ENCODE results near the gene TMEM63B.
A peak's percentile ranks its signal among the peaks of the same experiment; 100 is the strongest.
"Not testable (repeated sequence)": the region's sequence is repeated elsewhere in the genome, so short reads cannot be mapped to it uniquely, and the experiment has no call there.

Gene TMEM63B

DNA sequence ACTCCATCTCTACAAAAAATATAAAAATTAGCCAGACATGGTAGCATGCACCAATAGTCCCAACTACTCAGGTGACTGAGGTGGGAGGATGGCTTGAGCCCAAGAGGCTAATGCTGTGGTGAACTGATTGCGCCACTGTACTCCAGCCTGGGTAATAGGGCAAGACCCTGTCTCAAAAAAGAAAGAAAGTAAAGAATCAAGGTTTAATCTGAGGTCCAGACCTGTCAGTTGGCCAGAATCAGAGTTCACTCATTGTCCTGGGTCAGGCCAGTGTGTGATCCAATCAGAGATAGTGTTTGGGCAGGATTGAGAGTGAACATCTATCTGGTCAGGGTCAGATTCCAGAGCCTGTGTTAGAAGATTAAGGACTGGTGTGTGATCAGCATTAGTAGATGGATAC is 15.5 kb downstream of the TMEM63B start:
- DNase-seq (ENCODE audit: low spot score), result no peak
- no peak for FAIRE-seq

DNA sequence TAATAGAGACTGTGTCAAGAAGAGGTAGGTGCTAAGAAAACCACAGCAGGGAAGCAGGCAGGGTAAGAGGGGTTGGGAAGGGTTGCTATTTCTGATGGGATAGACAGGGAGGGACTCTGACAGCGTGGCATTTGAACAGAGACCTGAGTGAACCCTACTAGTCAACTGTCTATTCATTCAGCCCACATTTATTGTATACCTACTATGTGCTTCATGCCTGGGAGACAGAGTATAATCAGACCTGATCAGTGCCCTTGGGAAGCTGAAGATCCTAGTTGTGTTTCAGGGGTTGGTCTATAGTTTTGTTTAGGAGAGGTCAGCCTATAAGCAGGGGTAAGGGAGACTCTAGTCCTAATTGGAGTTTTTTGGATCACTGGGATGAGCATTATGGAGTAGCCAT is 16.4 kb downstream of the TMEM63B start:
- DNase-seq (ENCODE audit: low spot score), result no peak

DNA sequence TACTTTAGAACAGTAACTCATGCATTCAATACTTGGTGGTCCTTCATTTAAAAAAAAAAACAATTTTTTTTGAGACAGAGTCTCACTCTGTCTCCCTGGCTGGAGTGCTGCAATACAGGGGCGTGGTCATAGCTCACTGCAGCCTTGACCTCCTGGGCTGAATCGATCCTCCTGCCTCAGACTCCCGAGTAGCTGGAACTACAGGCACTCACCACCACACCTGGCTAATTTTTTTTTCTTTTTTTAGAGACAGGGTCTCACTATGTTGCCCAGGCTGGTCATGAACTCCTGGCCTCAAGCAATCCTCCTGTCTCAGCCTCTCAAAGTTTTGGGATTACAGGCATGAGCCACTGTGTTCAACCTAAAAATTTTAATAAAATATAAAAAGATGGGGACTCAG is 17.2 kb downstream of the TMEM63B start:
- not testable (repeated sequence) for FAIRE-seq; DNase-seq (ENCODE audit: low spot score)

More for the DNA sequence above, 16.4 kb downstream of the TMEM63B start:
- FAIRE-seq, result no peak

DNA sequence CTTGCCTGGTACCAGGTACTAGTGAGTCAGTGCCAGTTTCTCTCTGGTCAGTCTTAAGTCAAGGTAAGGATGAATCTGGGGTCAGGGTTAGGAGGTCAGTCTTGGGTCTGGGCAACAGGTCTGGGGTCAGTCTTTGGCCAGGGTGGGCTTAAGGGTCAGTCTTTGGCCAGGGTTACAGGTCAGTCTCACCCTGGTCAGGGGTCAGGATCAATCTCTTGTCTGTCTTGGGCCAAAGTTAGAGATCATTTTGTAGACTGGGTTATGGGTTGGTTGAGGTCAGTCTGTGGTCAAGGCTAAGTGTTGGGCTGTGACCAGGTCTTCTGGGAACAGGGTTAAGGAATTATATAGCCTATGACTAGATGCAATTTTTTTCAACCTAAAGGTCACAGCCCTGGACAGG is 18.5 kb downstream of the TMEM63B start:
- DNase-seq (ENCODE audit: low spot score), result no peak
- no peak for FAIRE-seq

DNA sequence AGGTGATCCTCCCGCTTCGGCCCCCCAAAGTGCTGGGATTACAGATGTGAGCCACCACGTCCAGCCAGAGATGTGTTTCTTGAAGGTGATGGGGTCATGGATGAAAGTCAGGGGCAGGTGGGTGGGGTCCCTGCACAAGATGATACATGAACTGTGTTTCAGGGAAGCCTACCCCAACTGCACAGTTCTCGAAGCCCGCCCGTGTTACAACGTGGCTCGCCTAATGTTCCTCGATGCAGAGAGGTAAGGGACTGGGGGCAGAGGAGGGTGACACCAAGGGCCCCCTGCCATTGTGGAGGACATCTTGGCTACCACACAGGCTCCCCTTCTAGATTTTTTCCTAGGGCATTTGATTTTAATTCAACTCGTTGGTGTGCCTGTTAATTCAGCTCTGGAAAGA is 19.3 kb downstream of the TMEM63B start:
- FAIRE-seq (no peak), DNase-seq (ENCODE audit: low spot score) (no peak)

DNA sequence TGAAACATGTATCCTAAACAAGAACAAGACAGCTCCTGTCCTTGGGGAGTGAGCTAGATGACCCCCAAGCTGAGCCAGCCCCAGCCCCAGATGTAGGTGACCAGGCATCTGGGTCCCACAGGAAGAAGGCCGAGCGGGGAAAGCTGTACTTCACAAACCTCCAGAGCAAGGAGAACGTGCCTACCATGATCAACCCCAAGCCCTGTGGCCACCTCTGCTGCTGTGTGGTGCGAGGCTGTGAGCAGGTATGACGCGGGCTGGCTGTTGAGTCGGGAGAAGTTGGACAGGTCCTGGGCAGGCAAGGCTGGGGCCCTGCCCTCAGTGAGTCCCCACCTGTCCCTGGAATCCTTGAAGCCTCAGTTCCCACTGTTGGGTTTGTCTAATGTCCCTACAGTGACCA is 19.9 kb downstream of the TMEM63B start:
- no peak for FAIRE-seq
- DNase-seq (ENCODE audit: low spot score), result no peak

DNA sequence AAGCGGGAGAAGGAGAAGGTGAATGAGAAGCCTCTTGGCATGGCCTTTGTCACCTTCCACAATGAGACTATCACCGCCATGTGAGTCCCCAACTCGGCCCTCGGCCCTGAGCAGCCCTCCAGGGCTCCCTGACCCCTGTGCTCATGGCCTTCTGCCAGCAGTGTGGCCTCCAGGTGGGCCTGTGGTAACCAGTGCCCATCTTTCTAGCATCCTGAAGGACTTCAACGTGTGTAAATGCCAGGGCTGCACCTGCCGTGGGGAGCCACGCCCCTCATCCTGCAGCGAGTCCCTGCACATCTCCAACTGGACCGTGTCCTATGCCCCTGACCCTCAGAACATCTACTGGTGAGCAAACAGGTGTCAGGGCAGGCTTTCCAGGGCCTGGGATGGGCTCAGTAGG is 21.0 kb downstream of the TMEM63B start:
- DNase-seq (ENCODE audit: low spot score) (no peak), FAIRE-seq (no peak)

DNA sequence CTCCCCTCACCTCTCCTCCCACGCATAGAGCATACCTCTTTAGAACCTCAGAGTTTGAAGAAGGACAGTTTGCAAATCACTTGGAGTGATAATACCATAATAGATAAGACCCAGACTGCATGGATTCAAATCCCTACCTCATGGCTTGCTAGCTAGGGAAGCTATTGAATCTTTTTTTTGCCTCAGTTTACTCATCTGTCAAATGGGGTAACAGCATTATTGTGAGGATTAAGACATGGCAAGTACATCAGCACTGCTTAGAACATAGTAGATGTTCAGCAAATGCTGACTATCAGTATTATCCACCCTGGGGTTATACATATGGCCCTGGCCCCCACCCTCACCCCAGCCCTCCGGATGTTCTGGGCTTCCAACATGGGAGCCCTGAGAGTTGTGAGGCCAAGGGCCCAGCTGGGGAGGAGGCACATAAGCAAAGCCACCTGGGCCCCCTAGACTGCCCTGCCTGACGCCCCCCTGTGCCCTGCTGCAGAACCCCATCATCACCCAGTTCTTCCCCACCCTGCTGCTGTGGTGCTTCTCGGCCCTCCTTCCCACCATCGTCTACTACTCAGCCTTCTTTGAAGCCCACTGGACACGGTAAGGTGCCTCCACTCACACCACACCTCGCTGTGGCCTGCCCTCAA is 22.1 kb downstream of the TMEM63B start:
- DNase-seq (ENCODE audit: low spot score) (no peak), FAIRE-seq (no peak)

DNA sequence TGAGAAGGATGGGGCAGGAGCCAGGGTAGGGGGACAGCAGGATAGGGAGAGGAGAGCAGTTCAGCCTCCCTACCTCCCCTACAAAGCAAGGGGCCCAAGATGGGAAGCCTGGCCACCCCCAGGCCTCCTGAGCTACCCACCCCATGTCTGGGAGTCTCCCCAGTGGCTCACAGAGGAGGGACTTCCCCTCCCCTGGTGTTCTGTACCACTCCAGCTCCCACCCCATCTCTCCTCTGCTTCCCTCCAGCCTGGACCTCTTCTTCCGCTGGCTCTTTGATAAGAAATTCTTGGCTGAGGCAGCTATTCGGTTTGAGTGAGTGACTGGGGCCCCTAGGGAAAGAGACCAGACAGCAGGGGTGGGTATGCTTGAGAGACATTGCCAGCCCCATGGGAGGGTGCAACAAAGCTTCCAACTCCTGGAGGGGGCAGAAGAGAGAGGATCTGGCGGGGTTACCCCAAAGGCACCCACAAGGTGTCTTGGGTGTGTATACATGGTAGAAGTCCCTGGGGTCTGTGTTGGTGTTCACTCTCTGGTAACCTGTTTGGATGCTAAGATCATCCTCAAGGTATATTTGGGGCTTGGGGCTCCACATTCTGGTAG is 23.1 kb downstream of the TMEM63B start:
- no peak for FAIRE-seq
- no peak for DNase-seq (ENCODE audit: low spot score)

DNA sequence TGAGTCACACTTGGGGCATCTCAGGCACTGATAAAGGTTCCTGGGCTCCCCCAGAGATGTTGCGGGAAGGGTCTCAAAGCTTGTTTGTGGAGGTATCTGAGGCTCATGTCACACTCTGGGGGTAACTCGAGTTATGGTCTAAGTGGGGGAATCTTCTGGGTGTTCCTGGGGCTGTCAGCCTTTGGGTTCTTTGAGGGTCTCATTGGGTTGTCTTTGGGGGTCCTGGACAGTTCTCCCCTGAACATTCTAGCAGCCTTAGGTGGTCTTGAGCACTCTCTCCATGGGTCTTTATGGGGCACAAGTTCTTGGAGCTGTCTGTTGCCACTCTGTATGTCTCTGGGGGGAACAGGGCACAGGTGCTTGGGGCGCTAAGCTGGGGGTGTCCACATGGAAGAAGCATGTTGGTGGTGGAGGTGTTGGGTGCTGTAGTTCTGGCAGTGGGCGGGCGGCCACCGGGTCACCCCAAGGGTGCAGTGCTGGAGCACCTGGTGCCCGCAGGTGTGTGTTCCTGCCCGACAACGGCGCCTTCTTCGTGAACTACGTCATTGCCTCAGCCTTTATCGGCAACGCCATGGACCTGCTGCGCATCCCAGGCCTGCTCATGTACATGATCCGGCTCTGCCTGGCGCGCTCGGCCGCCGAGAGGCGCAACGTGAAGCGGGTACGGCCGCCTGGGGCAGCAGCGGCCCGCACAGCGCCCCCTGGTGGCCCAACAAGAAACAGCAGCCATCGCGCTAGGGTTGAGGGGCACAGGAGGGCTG is 24.2 kb downstream of the TMEM63B start:
- FAIRE-seq, result no peak
- DNase-seq (ENCODE audit: low spot score), result peak; percentile 15

DNA sequence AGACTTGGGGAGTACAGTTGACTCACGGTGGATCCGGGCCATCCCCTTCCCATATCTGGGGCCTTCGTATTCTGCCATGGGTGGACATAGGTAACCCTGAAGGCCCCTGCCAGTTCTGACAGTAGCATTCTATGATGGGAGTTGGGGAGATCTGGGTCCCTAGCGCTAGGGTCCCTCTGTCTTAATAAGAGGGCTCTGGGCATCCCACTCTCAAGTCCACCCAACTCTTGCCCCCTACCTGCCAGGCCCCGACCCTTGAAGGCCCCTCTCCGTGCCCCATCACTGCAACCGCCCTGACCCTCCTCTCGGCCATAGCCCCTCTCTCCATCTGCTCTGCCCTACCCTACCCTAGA is 24.7 kb downstream of the TMEM63B start:
- no peak for FAIRE-seq
- no peak for DNase-seq (ENCODE audit: low spot score)

DNA sequence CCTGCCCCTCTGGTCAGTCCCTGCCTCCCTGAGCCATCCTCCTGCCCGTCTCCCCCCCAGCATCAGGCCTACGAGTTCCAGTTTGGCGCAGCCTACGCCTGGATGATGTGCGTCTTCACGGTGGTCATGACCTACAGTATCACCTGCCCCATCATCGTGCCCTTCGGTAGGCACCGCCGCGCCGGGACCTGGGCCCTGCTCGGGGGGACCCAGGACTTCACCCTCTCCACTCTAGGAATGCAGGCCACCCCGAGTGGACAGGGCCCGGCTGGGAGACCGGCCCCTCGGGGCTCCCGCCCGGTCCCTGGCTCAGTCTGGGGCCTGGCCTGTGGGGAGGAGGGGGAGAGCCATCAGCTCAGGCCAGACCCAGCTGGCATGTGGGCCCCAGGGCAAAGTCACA is 25.2 kb downstream of the TMEM63B start:
- no peak for FAIRE-seq
- no peak for DNase-seq (ENCODE audit: low spot score)

DNA sequence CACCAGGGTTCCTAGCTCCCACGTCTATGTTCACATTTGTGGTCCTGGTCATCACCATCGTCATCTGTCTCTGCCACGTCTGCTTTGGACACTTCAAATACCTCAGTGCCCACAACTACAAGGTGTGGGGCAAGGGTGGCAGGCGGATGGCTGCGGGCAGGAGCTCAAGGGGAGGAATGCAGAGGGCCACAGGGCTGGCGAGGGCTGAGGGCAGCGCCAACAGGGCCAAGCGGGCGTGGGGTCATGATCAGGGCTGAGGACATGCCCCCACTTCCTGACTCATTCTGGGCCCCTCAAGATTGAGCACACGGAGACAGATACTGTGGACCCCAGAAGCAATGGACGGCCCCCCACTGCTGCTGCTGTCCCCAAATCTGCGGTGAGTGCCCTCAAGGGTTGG is 26.7 kb downstream of the TMEM63B start:
- FAIRE-seq (no peak), DNase-seq (ENCODE audit: low spot score) (no peak)

DNA sequence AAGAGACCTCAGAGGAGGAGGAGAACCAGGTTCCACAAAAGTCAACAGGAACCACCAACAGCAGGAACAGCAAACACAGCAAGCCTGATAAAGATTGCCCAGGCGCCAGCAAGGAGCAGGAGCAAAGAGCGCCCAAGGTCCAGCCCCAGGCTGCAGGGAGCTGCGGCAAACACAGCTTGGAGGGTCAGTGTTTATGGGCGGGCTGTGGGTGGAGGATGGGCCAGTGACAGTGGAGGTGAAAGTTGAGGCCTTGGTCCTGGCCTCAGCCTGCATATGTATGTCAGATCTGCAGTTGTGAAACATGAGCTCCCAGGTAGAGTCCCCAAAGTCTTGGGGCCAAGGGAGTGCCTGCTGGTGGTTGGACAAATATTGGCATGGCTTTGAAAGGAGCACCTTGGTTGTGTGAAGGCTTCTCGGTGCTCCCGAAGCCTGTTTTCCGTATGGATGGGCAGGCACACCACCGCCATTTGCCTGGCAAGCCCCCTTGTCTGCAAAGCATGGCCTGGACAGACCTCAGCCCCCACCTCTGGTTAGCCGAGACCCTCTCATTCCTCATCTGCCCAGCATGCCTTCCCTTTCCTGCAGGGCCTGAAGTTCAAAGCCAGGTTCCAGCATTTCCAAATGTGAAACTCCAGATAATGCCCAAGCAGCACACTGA is 29.3 kb downstream of the TMEM63B start:
- FAIRE-seq (no peak), DNase-seq (ENCODE audit: low spot score) (no peak)

DNA sequence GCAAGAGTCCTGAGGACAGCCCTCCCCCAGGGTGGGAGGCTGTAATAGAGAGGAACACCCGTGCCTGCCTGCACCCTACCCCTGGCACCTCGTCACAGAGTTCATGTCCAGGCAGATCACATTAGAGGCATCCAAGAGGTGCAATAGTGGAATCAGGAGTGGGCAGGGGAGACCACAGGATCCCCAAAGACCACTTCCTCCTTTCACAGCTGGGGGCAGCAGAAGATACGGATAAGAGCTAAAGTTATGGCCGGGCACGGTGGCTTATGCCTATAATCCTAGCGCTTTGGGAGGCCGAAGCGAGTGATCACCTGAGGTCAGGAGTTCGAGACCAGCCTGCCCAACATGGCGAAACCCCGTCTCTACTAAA is 29.8 kb downstream of the TMEM63B start:
- FAIRE-seq, result no peak
- no peak for DNase-seq (ENCODE audit: low spot score)

DNA sequence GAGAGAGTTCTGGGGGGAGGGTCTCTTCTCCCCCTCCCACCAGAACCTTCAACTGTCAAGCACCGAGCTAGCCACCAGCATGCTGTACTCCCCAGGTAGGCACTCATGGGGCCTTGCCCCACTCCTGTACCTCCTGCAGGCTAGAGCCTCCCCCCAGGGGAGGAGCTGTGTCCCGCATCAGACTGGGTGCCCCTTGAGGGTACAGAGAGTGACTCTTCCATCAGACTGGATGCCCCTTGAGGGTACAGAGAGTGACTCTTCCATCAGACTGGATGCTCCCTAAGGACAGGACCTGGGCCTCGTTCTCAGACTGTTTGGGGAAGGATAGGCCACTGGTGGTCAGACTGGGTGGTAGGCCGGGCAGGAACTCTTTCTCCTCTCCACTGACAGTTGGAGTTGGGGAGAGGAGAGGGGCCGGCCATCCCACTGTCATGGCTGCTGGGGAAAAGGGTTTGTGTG is 31.4 kb downstream of the TMEM63B start, which contains the start of gene CAPN11:
Gene CAPN11, plus strand, starts transcription at position 51 of the 459 bp plus-strand sequence. Its CDS starts 29 bp downstream, at position 80.
- no peak for FAIRE-seq

DNA sequence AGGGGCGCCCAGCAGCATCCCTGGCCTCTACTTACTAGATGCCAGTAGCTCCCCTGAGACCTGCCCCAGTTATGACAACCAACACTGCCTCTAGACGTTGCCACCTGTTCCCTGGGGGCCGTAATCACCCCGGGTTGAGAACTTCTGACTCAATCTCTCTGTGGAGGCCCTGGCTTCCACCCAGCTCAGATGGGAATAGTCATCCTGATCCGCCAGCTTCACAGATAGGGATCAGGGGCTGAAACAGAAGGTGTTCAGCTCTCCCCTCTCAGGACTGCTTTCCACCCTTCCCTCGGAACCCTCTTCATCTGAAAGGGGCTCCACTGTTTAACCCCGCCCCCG is 34.6 kb downstream of the TMEM63B start:
- no peak for FAIRE-seq
- no peak for DNase-seq (ENCODE audit: low spot score)

More for the DNA sequence above, 31.4 kb downstream of the TMEM63B start, which contains the start of gene CAPN11:
- DNase-seq (ENCODE audit: low spot score), result no peak

DNA sequence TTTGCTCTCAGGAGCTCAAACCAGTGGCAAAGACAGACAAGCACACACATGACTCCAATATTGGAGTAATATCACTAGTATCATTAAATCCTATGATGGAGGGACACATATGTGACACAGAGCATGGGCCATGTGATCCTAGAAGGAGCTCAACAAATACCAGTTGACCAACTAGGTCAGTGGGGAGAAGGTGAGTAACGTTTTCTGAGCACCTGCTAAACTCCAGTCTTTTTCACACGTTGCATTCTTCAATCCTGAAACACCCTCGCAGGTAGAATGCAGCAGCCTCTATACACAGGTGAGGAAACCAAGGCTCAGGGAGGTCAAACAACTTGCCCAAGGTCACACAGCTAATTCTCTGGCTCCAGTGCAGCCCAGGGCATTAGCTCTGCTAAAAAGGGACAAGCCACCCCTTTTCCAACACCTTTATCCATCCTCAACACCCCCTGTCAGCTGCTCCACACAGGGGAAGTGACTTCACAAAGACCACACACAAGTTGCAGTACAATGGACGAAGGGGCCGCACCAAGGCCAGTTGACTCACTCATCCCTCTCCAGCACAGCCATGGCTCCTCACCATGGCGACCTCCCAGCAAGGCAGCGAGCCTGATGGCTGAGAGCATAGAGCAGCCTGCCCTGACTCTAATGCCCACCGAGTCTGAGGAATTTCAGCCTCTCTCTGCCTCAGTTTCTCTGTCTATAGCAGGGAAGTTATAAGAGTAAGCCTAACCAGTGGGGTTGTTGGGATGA is 35.7 kb downstream of the TMEM63B start:
- FAIRE-seq (no peak), DNase-seq (ENCODE audit: low spot score) (no peak)

DNA sequence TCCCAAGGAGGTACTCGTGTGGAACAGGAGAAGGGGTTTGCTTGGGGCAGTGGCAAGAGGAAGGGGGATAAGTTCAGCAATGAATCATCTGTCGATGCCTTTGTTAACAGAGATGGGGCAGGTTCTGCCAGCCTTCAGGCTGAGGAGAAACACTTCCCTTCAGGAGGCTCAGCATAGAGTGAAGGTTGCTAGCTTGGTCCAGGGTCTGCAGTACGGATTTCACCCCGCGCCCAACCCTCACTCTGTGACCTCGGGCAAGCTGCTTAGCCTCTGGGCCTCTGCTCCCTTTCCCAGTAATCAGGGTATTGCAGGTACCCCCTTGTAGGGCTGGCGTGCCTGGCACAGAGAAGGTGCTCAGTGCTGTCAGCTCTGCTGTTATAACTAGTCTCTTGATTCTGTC is 38.8 kb downstream of the TMEM63B start:
- no peak for FAIRE-seq

DNA sequence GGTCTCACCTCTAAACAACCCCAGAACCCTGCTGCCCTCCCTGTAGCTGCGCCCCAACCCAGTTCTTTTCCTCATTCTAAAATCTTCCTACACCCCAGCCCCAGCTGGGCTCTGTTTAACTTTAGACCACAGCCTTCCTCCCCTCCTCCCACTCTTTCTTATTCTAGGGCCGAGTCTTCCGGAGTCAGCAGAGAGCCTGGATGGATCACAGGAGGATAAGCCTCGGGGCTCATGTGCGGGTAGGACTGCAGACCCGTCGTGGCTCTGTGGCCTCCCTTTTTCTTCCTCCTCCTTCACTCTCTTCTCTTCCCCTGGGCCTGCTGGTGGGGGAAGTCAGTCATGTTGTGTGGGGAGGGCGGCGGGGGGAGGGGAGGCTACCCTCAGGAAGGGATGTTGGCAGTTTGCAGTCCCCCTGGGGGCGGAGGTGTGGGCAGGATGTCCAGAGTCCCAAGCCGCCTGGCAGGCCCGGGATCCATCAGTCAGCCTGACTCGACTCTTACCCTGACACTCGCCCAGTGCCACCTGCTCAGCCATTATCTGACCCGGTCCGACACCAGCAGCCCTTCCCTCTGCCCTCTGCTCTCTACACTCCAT is 39.3 kb downstream of the TMEM63B start:
- DNase-seq (ENCODE audit: low spot score) (no peak), FAIRE-seq (no peak)

More for the DNA sequence above, 38.8 kb downstream of the TMEM63B start:
- DNase-seq (ENCODE audit: low spot score), result no peak

DNA sequence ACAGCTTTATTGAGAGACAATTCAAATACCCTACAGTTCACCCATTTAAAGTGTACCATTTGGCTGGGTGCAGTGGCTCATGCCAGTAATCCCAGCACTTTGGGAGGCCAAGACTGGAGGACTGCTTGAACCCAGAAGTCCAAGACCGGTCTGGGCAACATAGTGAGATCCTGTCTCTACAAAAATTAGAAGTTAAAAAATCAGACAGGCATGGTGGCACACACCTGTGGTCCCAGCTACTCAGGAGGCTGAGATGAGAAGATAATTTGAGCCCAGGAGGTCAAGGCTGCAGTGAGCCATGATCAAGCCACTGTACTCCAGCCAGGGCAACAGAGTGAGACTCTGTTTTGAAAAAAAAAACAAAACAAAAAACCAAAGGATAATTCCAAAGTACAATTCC is 40.2 kb downstream of the TMEM63B start:
- no peak for FAIRE-seq
- no peak for DNase-seq (ENCODE audit: low spot score)

Measured in RCC 7860 (cell line).